Glutamatergic neuron (in vitro differentiated cells): ENCODE measurements around the gene SLC35B4. TPM values are rescaled to one million over a fixed set of nuclear protein-coding genes. Genes with fewer than 3 reads are reported as not detected.
A peak's percentile ranks its signal among the peaks of the same experiment; 100 is the strongest.

Experiments
- DNase-seq: peaks from one replicate; pipeline ENCODE4 v3.0.0; 2022
- H3K27ac Mint-ChIP-seq: one replicate; pipeline ENCODE4 v1.8.0; 2020; ENCODE audit warnings: mild to moderate bottlenecking, mixed read lengths, inconsistent platforms; ENCODE audit not compliant: unreplicated experiment
- H3K27me3 Mint-ChIP-seq: one replicate; pipeline ENCODE4 v1.8.0; 2020; ENCODE audit warnings: mild to moderate bottlenecking, moderate library complexity, mixed read lengths, inconsistent platforms; ENCODE audit not compliant: unreplicated experiment
- H3K36me3 Mint-ChIP-seq: one replicate; pipeline ENCODE4 v1.8.0; 2020; ENCODE audit warnings: mild to moderate bottlenecking, mixed read lengths, inconsistent platforms; ENCODE audit not compliant: unreplicated experiment
- H3K4me1 Mint-ChIP-seq: one replicate; pipeline ENCODE4 v1.8.0; 2020; ENCODE audit warnings: mild to moderate bottlenecking, low read depth, mixed read lengths, inconsistent platforms; ENCODE audit not compliant: unreplicated experiment
- H3K4me3 Mint-ChIP-seq: one replicate; pipeline ENCODE4 v1.8.0; 2020; ENCODE audit warnings: mild to moderate bottlenecking, mixed read lengths, inconsistent platforms; ENCODE audit not compliant: unreplicated experiment
- H3K9me3 Mint-ChIP-seq: one replicate; pipeline ENCODE4 v1.8.0; 2020; ENCODE audit warnings: mild to moderate bottlenecking, moderate library complexity, mixed read lengths, inconsistent platforms; ENCODE audit not compliant: unreplicated experiment
- CTCF ChIP-seq: fragments of 200-600 bp; sonication (generic); IDR thresholded peaks from one replicate; pipeline ENCODE4 v1.5.0; 2021; ENCODE audit not compliant: partially characterized antibody, unreplicated experiment
- total RNA-seq: library from RNA; stranded (reverse); fragmentation: NEBNext Ultra II Directional; extraction: Animal tissue kit (Norgen Biotek cat#: 25700); gene quantifications from one replicate; pipeline ENCODE4 v1.2.1, GENCODE V29; 2021; ENCODE audit not compliant: unreplicated experiment

Gene SLC35B4
- total RNA-seq, 1 donor from 2014 or later = 40.9 TPM

- peaks cover 4% of the 10 kb centered on the region for H3K36me3 Mint-ChIP-seq
- TF ChIP-seq CTCF = no peak
- H3K27me3 Mint-ChIP-seq = peaks cover 1% of the 10 kb centered on the region
- DNase-seq = no peak
- peaks cover 13% of the 10 kb centered on the region for H3K4me1 Mint-ChIP-seq
- H3K4me3 Mint-ChIP-seq = no peak overlapping the region
- H3K27ac Mint-ChIP-seq = peak overlapping the region; percentile 64
- H3K9me3 Mint-ChIP-seq = peaks cover 6% of the 10 kb centered on the region
These were observed 46.1 kb upstream of the SLC35B4 start for GRCh38 chr7:134362587-134363483.

- no peak overlapping the region for H3K4me3 Mint-ChIP-seq
- no peak for TF ChIP-seq CTCF
These were observed 43.2 kb upstream of the SLC35B4 start for GRCh38 chr7:134359787-134360432.

GRCh38 chr7:134357486-134357885 is 40.8 kb upstream of the SLC35B4 start:
- H3K9me3 Mint-ChIP-seq = peaks cover 5% of the 10 kb centered on the region
- H3K27ac Mint-ChIP-seq = no peak overlapping the region
- H3K36me3 Mint-ChIP-seq = no peaks in the 10 kb centered on the region
- no peak for DNase-seq
- H3K27me3 Mint-ChIP-seq = peaks cover 1% of the 10 kb centered on the region
- no peak for TF ChIP-seq CTCF
- no peak overlapping the region for H3K4me3 Mint-ChIP-seq
- peaks cover 3% of the 10 kb centered on the region for H3K4me1 Mint-ChIP-seq

More at GRCh38 chr7:134359787-134360432, 43.2 kb upstream of the SLC35B4 start:
- Mint-ChIP-seq H3K4me1 (peaks cover 13% of the 10 kb centered on the region), H3K27me3 (peaks cover 1% of the 10 kb centered on the region), H3K36me3 (peaks cover 4% of the 10 kb centered on the region), H3K9me3 (peaks cover 6% of the 10 kb centered on the region), H3K27ac (no peak overlapping the region)
- no peak for DNase-seq

- Mint-ChIP-seq H3K4me3 (no peak overlapping the region), H3K27me3 (peaks cover 1% of the 10 kb centered on the region), H3K27ac (no peak overlapping the region), H3K4me1 (peaks cover 3% of the 10 kb centered on the region), H3K9me3 (peaks cover 2% of the 10 kb centered on the region), H3K36me3 (no peaks in the 10 kb centered on the region)
- no peak for TF ChIP-seq CTCF
- no peak for DNase-seq
These were observed 39.7 kb upstream of the SLC35B4 start for GRCh38 chr7:134356421-134356936.
